Activated T-helper 1 cell treated with Interleukin-2 at 50 U/mL for 16 hours (primary cell): Measurements from ENCODE around the gene CEBPE.

ENCODE experiments used
- DNase-seq: peaks from one replicate; pipeline ENCODE4 v3.0.0-alpha.2; 2020; ENCODE audit warnings: low read depth

The CEBPE gene

GRCh38 chr14:23118506-23119362 lies at the start of gene CEBPE:
Gene CEBPE, minus strand, starts transcription at chr14:23119255. Its CDS starts 164 bp downstream, at chr14:23119091.
- DNase-seq, result no peak

GRCh38 chr14:23168246-23168645 lies 49.2 kb upstream of the CEBPE start:
- DNase-seq, result no peak

- no peak for DNase-seq
These were observed 48.2 kb upstream of the CEBPE start for GRCh38 chr14:23167116-23167847.

- DNase-seq, result no peak
These were observed 45.9 kb upstream of the CEBPE start for GRCh38 chr14:23164949-23165348.

DNA sequence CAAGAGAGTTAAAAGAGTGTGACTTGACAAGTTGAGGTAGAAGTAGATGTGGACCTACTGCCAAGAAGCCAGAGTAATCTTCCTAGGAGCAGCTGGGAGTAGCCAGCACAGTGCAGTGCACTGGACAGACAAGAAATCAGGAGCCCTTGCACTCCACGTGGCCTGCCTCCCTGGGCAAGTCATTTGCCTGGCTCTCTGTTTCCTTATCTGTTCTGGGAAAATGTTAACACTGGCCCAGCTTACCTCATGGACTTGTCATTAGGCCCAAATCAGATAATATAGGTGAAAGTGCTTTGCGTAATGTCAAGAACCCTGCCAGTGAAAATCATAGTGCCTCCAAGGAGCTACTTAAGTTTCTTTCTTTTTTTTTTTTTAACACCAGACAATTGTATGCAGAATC lies 45.2 kb upstream of the CEBPE start:
- DNase-seq, result no peak

DNA sequence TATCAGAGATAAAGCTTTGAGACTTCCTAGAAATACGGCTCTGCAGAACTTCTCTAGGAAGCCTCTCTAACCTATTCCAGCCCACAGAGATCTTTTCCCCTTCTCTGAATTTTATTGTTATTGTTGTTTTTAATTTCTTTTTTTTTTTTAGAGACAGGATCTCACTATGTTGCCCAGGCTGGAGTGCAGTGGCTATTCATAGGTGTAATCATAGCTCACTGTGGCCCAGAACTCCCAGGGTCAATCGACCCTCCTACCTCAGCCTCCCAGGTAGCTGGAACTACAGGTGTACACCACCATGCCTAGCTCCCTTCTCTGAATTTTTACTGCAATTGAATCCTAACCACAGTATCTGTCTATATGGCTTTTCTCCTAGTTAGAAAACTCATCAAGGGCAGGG lies 44.8 kb upstream of the CEBPE start:
- no peak for DNase-seq

- no peak for DNase-seq
These were observed 43.7 kb upstream of the CEBPE start for GRCh38 chr14:23162800-23163199.

- no peak for DNase-seq
These were observed 43.0 kb upstream of the CEBPE start for GRCh38 chr14:23162005-23162404.

- DNase-seq, result no peak
These were observed 42.0 kb upstream of the CEBPE start for GRCh38 chr14:23160924-23161522.

DNA sequence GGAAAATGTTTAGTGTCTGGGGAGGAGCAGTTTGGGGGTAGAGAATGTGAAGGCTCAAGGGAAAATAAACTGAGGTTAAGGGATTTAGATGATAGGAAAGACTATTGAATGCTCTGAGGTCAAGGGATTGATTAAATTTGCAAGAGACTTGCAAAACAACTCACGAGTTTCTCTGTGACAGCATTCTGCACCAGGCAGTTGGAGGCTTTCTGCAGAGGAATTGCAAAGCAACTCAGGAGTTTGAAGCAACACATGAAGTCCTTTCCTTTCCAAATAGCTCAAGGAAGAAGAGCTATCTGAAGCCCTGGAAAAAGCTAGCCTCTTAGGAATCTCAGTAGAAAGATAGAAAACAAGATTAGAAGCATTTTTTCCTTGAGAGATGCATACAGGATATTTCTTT lies 40.5 kb upstream of the CEBPE start:
- DNase-seq, result no peak

DNA sequence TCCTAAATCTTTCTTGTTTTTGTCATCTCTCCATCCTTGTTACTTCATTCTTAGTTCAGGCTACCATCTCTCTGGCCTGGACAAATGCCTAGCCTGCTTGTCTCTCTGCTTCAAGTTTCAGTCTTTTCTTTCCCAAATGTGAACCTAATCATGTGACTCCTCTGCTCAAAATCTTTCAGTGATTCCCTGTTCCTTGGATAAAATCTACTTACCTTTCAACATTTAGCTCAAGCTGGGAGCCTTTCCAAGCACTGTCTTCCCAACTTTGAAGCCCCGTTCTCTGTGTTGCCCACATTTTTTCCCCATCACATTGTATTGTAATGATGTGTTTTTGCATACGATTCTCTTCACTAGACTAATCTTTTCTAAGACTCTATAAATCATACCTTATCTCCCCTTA lies 39.7 kb upstream of the CEBPE start:
- no peak for DNase-seq

- DNase-seq, result no peak
These were observed 36.0 kb upstream of the CEBPE start for GRCh38 chr14:23154964-23155587.

DNA sequence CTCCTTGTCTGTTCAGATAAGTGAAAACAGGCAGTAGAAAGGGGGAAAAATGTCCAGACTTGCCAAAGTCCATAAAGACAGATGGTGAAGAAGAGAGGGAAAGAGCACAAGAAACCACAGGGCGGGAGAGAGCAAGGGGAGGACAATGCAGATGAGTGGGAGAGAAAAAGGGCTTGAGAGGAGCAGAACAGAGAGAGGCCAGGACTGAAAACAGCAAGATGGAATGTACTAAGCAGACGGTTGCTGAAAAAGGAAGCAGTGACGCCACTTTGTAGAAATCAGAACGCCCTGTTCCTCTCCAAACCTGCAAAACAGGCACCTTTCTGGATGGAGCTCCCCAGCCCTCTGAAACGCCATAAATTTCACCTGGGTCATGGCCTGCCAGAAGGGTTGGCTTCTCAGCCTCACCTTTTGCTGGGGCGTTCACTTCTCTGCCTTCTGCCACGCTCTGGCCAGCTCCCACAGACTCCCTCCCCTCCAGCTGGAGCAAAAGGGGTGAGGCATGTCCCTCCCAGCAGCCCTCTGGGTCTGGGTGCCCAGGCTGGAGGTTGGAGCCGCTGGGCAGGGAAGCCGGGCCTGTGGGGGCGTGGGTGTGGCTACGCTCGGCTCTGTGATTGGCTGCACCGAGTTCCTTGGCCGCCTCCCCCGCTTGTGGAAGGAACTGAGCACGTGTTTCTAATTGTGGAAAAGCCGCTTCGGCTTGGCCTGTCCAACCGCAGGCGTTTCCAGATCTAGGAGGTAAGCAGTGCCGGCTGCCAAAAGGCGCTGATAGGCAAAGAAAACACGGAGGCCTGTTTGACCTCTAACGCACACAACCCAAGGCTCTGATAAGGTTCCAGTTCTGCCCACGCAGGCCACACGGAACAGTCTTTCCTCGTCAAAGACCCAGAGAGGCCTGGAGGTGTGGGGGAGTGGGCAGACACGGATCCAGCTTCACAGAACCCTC lies 35.1 kb upstream of the CEBPE start:
- DNase-seq, result no peak

GRCh38 chr14:23151342-23151741 lies 32.3 kb upstream of the CEBPE start:
- DNase-seq, result no peak

- DNase-seq, result no peak
These were observed 30.7 kb upstream of the CEBPE start for GRCh38 chr14:23149745-23150144.

DNA sequence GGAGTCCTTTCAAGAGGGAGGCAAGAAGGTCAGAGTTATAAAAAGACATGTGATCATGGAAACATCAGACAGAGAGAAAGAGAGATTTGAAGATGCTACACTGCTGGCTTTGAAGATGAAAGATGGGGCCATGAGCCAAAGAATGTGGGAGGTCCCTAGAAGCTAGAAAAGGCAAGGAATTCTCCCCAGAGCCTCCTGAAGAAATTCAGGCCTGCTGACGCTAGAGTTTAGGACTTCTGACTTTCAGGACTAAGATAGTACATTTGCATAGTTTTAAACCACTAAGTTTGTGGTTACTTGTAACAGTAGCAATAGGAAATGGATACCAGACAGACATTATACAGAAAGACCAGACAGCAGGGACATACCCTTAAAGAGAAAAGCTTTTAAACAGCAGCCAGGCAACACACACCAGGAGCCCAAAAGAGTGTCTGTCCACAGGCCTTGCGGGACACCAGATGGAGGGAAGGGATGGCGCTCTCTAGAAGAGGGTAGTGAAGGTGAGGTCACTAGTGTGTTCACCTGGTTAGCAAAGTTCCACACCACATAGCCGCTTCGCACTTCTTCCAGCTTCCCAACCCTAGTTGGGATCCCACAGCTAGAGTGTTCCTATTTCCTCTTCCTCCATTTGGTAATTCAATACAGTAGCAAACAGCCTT lies 29.7 kb upstream of the CEBPE start:
- no peak for DNase-seq

DNA sequence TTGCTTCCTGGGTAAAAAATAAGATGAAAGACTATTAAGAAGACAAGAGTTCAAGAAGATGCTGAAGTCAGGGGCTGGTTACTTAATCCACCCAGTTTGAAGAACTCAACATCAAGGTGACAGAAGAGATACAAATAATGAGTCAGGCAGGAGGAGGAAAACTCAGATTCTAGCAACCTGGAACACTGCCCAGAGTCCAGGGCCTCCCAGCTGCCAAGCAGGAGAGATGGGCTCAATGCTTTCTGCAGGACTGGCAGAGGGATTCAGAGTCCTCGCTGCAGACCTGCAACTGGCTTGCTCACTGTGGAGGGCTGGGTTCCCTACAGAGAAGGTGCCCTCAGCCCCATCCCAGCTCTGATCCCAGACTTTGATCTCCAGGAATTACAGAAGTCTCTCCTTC lies 28.6 kb upstream of the CEBPE start:
- DNase-seq, result no peak

DNA sequence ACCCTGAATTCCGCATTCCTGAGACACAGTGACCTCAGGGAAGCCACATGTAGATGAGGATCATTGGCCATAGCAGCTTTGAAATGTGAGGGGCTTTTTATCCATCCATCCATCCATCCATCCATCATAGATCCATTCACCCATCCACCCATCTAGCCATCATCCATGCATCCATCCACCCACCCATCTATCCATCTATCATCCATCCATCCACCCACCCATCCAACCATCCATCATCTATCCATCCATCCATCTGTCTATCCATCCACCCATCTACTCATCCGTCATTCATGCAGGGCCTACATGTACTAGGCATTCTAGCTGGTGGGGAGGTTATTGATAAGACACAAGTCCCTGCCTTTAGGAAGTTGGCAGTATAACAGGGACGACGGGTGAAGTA lies 27.9 kb upstream of the CEBPE start:
- DNase-seq, result no peak

GRCh38 chr14:23146351-23146910 lies 27.4 kb upstream of the CEBPE start:
- no peak for DNase-seq

GRCh38 chr14:23145794-23146350 lies 26.8 kb upstream of the CEBPE start:
- DNase-seq, result no peak
